NCI-H2196 (cell line): Measurements from ENCODE around the gene NRARP.

Source experiments
- DNase-seq: peaks from one replicate; lab custom pipeline; 2025; ENCODE audit not compliant: unreplicated experiment; lab: John Stamatoyannopoulos, UW

The NRARP gene

DNA sequence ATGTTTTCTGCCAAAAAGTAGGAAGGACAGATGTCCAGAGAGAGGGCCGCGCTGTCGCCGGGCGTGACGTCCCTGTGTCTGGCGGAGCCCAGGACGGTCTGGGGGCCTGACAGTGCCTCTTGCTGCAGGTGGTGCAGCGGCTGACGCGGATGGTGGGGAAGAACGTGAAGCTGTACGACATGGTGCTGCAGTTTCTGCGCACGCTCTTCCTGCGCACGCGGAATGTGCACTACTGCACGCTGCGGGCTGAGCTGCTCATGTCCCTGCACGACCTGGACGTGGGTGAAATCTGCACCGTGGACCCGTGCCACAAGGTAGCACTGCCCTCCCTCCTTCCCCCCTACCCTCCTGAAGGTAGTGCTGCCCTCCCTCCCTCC, 39.2 kb downstream of the NRARP start:
- no peak for DNase-seq

- peak; percentile 14 for DNase-seq
Measured at GRCh38 chr9:137262173-137262908, 39.7 kb downstream of the NRARP start.

GRCh38 chr9:137256856-137257255, 45.2 kb downstream of the NRARP start:
- no peak for DNase-seq

DNA sequence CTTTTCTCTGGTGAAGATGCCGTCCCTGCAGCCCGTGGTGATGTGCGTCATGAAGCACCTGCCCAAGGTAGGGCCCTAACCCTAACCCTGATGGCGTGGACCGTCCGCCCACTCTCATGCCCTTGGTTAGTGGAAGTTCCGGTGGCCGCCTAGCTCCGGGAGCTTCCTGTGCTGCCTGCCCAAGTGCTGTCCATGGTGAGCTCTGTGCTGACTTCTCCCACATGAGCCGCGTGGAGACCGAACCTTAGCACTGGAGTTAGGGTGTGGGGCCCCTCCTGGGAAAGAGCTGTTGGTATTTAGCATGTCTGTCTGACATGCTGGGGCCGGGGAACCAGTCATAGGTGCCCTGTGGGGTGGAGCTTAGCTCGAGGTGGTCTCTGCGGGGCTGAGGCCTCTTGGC, 45.7 kb downstream of the NRARP start:
- no peak for DNase-seq

GRCh38 chr9:137255448-137256114, 46.5 kb downstream of the NRARP start:
- DNase-seq: peak; percentile 36

- peak; percentile 92 for DNase-seq
Measured at GRCh38 chr9:137254624-137255447, 47.2 kb downstream of the NRARP start, which contains the start of gene NELFB. NELFB (plus strand) TSS chr9:137255327.

DNA sequence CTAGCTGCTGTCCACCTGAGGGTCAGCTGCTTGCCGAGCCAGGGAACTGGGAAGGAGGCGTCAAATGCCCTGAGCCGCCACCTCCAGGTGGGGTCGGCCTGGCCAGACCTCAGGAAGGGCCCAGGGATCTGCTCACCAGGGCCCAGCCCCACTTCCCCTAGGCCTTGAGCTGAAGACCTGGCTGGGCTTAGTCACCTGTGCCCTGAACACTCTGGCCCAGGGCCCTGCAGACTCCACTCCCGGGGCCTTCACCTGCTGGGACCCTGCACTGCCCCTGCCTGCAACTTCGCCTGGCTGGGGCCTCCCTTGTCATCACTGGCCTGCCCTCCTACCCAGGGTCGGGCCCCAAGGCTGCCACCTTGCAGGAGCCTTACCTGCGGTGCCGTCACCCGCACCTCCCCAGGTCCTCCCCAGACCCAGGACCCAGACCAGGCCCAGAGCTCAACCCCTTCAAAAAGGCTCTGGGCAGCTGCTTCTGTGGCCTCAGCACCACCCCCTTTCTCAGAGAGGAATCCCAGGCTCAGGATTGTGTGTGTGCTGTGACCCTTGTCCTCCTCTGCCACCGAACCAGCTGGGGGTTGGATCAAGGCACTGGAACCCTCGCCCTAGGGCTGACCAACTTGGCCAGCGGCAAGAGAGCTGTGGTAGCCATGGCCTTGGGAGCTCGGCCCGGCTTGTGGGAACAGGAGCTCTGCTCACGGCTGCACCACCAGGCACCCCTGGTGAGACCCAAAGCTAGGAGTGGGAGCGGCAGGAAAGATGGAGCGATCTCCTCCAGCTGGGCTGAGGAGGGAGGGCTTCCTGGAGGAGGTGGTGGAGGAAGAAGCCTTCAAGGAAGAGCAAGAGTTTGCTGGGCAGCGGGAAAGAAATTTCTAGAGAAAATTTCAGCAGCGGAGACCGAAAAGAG, 48.1 kb downstream of the NRARP start:
- no peak for DNase-seq

GRCh38 chr9:137252555-137253506, 49.2 kb downstream of the NRARP start:
- peak; percentile 51 for DNase-seq

DNA sequence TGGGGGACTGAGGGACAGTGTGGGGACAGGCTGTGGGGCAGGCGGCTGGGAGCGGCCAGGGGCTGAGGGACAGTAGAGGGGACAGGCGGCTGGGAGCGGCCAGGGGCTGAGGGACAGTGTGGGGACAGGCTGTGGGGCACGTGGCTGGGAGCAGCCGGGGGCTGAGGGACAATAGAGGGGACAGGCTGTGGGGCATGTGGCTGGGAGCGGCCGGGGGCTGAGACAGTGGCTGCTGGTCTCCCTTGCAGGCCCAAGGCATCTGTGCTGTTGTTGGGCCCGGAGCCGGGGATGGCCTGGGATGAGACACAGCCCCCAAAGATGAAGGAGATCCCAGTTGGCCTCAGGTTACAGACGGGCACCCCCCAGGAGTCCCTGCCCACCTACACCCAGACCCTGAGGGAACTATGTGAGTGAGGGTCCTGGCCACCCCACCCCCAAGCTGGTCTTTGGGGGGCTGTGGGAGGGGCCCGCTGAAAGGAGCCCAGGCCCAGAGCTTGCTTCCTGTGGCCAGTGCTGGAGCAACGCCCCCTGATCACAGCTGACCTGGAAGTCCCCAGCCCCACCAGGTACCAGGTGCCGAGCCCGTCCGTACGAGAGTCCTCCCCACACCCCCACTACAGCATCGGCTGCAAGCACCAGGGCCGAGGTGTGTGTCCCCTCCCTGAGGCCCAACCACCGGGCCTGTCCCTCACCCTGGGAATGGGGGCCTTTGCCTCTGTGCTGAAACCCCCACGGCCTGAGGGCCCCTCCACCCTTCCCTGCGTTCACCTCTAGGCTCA, 50.4 kb downstream of the NRARP start:
- DNase-seq: no peak

- no peak for DNase-seq
Measured at GRCh38 chr9:137251194-137251461, 50.9 kb downstream of the NRARP start, which contains the start of gene STPG3. STPG3 (plus strand) TSS chr9:137251286; CDS start chr9:137251287, 1 bp downstream.

- DNase-seq: no peak
Measured at GRCh38 chr9:137250329-137251193, 51.5 kb downstream of the NRARP start.
